HG03460 (cell line): ENCODE data around the gene AIMP2.
"Not testable (repeated sequence)": the region's sequence is repeated elsewhere in the genome, so short reads cannot be mapped to it uniquely, and the experiment has no call there.

Source experiments
- ATAC-seq: cut with Tn5 transposase; IDR thresholded peaks from one replicate; pipeline ENCODE4 v1.9.1; 2021; ENCODE audit not compliant: unreplicated experiment

The AIMP2 gene

DNA sequence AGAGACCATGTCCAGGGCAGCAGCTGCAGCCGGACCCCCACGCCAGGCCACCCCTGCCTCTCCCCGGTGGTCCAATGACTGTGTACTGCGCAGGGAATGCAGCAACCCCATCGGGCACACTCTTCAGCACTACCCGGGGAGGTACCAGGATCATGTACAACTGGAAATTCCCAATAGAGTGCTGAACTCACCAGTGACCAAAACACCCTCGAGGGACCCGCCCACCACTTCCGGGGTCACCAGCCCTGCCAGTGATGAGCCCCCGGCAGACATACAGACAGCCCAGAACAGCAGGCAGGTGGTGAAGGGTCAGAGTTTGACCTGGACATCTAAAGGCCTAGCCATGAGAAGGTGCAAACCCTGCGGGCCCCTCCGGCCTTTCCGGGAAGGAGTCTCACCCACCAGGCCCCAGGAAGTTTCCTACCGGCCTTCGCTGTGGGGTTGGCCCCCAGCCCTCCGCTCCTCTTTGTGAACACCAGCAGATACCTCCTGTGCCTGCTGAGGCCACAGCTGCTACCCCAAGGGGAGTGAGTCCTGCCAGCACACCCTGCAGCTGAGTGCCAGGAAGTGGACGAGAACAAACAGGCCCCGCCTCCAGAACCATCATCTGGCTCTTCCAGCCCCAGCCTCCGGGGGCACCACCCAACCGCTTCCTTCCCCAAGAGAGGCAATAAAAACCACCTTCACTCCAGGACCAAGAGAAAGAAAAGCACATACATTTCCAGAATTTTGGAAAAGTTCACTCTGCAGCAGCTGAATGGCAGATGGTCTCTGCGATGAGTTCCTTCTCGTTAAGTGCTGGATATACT is 17.1 kb downstream of the AIMP2 start:
- peak; percentile 95 for ATAC-seq

DNA sequence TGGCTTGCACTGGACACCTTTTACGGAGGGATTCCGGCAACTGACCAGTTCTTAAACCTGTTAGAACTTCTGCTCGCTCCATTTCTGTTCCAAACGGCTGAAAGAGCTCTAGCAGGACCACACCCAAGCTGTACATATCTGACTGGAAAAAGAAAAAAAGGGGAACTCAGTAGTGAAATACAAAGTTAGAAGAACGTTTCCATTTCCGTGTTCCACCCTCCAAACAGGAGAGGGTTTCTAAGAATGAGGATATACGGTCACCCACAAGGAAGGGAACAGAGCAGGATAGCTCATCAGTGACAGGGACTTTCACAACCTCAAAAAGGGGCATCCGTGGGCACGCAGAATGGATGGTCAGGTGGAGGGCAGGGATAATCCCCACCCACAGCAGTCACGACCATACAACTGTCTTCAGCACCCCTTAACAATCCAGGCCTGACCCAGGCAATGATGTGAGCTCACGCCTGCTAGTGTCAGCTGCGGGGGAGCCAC is 17.8 kb downstream of the AIMP2 start:
- ATAC-seq = no peak

DNA sequence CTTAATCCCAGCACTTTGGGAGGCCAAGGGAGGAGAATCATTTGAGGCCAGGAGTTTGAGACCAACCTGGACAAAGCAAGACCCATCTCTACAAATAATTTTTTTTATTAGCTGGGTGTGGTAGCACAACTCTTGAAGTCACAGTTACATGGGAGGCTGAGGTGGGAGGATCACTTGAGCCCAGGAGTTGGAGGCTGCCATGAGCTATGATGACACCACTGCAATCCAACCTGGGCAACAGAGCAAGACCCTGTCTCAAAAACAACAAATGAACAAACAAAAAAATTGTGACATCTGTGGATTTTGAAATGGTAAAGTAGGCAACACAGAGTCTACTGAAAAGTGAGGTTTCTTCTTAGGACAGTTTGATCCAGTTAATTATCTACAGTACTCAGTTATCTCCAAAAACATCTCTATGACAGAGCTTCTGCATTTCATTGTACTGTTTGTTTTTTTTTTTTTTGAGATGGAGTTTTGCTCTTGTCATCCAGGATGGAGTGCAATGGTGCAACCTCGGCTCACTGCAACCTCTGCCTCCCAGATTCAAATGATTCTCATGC is 18.8 kb downstream of the AIMP2 start:
- ATAC-seq = no peak

DNA sequence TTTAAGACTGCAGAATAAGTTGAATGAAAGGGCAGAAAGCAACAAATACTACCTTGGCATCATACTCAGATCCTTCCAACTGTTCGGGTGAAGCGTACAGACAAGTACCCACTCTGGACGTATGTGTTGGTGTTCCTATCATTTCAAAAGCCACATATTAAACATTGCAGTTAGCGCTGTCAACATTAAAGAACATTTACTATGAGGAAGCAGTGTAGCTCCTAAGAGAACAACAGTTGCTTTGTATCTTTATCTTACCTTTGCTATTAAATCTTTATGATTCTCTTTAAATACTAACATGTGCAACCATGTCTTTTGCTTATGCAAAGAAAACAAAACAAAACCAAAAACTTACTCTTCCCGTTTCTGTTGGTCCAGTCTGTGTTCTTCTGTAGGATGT is 19.5 kb downstream of the AIMP2 start:
- no peak for ATAC-seq

DNA sequence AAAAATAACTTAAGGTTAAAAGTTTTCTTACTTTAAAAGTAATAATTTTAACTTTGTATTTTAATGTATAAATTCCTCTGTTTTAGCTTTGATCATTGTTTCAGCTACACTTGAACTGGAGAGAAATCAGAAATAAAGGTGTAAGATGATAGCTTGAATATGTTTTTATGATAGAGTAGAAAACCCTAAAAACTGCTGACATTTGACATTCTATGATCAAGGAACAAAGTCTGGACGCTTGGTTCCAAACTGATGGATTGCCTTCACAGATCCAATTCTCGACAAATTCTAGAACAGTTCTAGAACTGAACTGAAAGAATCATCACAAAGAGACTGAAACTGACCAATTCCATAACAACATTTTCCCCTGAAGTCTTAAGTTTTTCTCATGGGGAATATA is 21.9 kb downstream of the AIMP2 start, which contains the start of gene ANKRD61:
Gene ANKRD61 (plus strand): TSS at position 389 of the 400 bp plus-strand sequence. CDS start 0 bp downstream, at position 389.
- ATAC-seq = no peak

DNA sequence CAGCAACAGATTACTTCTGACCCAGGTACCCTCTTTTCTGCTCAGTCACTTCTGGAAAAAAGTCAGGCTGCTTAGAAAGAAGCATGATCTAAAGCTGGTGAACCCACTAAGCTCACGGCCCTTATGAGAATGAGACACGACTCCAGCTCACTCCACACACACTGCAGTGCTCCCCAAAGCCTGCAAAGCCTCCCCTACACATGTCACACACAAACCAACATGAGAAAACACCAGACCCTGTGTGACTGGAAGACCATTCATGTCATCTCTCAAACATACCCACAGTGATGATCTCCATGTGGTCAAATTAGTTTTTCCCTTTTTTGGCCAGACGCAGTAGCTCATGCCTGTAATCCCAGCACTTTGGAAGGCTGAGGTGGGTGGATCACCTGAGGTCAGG is 22.5 kb downstream of the AIMP2 start:
- ATAC-seq = no peak

DNA sequence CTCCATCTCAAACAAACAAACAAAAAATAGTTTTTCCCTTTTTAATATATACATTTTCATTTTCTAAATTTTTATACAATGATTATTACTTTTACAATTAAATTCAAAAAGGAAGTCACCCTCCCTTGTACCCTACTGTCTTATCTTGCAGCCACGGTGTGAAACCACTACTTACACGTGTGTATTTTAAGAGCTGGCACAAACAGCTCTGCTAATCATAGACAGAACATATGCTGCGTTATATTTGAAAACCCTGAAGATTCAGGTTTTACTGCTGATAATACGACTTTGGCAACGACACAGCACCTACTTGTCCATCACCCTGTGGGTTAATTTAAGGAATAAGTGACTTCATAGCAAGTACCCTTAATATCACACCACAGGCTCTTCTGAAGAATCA is 23.1 kb downstream of the AIMP2 start:
- no peak for ATAC-seq

DNA sequence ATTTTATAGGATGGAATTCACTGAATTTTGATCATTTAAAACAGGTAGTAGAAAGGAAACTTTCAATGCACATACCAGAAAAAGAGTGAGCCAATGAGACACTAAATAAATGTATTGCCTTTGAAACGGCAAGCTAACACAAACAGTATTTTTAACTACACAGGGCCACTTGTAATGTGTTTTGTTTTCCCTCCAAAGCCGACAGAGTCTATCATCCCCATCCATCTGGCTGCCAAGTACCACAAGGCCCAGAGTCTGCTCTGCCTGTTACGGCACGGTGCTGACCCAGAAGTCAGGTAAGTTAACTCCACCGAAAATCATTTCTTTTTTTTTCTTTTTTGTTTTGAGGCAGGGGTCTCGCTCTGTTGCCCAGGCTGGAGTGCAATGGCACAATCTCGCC is 23.6 kb downstream of the AIMP2 start:
- ATAC-seq = no peak

DNA sequence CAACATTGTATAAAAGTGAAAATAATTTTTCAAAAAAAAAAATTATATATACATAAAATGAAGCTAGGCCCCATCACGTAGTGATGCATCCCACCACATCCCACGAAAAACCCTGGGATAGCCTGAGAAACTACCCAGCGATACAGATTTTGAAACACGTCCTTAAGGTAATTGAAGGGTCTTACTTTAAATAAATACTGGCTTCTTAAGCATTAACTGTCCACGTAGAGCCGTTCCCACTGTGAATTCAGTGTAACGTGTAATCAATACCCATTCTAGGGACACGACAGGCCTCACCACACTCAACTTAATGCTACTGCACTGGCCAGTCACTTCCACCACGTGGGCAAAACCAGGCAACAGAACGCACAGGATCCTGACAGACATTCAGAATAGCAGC is 26.1 kb downstream of the AIMP2 start:
- no peak for ATAC-seq

DNA sequence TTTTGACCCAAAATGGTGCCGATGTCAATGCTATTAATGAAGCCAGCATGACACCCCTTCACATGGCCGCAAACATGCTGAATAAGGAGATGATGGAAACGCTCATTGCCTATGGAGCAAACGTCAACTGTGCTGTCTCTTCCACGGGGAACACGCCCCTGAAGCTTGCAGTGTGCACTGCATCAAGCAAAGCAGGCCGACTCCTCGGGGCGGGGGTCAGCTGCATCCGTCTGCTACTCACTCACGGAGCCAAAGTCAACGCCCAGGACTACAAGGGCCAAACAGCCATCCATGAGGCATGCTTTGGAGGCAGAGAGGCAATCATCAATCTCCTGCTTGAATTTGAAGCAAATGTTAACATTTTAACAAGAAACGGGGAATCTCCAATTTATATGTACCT is 26.6 kb downstream of the AIMP2 start:
- ATAC-seq = no peak

DNA sequence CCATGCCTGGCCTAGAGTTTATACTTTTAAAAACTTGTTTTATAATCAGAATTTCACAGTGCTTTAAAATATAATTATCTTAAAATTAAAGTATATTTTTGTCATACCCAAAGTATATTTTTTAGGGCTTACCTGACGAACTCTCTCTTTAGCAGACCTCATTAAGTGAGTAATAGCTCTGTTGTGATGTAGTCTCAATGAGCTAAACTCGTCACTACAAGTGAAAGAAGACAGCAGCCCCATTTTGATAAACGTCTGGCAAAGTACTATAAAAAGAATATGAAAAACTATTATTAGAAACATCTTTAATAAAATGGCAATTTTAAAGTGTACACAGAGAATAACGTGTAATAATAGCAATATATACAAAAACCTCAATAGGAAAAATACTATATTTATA is 40.7 kb downstream of the AIMP2 start:
- ATAC-seq = no peak

DNA sequence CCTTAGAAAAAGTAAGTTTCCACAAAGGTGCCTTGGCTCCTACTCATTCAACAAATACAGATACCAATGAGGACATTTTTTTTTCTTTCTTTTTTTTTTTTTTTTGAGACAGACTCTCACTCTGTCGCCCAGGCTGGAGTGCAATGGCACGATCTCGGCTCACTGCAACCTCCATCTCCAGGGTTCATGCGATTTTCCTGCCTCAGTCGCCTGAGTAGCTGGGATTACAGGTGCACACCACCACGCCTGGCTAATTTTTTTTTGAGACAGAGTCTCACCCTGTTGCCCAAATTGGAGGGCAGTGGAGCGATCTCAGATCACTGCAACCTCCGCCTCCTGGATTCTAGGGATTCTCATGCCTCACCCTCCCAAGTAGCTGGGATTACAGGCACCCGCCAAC is 42.1 kb downstream of the AIMP2 start:
- ATAC-seq = not testable (repeated sequence)

DNA sequence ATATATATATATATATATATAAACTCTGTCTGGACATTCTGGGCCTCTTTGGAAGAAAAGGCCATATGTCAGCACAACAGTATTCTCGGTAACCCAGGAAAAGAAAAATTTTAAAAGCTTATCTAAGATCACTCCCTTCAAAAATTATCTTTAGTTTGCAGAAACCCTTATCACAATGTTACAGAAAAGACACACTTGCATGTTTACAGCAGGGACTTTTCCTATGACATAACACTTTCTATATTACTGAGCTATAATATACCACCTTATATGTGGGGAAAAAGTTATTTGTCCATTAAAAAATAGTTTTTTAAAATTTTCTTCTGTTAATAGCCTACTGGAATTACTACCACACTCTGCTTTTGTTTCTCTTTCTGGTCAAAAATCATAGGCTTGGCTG is 47.5 kb downstream of the AIMP2 start:
- no peak for ATAC-seq

DNA sequence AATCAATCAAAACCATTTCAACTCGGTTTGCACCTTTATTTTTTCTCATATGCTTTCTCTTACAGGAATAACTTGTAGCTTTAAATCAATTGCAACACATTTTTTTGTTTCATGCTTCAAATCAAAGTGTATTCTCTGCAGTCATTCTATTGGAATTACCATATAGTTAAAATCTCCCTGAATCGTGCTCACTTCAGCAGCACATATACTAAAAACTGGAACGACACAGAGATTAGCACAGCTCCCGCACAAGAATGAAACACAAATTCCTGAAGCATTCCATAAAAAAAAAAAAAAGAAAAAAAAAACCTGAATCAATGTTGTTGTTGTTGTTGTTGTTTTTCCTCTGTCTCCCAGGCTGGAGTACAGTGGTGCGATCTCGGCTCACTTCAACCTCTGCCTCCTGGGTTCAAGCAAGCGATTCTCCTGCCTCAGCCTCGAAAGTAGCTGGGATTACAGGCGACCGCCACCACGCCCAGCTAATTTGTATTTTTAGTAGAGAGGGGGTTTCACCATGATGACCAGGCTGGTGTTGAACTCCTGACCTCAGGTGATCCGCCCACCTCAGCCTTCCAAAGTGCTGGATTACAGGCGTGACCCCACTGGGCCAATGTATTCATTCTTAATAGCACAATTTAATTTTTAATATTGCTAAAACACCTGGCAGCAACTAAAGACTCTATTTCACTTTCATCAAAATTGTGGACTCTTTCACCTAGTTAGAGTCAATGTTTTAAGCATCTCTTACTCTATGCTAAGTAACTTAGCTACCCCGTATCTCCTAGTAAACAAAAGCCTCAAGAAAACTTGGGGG is 48.5 kb downstream of the AIMP2 start:
- no peak for ATAC-seq

DNA sequence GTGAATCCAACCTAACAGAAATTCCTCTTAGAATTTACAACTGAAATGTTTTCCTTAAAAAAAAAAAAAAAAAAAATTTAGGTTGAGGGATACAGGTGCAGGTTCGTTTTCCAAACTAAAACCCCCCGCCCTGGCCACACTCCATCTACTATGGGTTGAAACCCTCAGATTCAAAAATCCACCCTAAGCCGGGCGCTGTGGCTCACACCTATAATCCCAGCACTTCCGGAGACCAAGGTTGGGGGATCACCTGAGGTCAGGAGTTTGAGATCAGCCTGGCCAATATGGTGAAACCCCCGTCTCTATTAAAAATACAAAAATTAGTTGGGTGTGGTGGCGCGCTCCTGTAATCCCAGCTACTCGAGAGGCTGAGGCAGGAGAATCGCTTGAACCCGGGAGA is 50.9 kb downstream of the AIMP2 start:
- ATAC-seq = not testable (repeated sequence)

DNA sequence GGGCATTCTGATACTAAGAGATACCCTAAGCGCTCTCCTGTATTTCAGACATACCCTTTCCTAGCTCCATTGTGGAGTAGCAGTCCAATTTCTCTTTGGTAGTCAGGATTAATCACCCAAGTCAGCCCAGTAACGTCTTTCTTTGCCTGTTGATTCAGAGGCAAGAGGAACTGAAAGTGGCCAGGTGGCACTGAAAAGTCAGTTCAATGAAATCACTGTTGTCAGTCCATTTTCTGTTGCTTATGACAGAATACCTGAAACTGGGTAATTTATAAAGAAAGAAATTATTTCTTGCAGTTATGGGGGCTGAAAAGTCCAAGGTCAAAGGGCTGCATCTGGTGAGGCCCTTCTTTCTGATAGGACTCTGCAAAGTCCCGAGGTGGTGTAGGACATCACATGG is 62.3 kb downstream of the AIMP2 start:
- peak; percentile 57 for ATAC-seq
